Measurements from ENCODE around the gene PDLIM1.

GRCh38 chr10:95246582-95247051, 44.2 kb downstream of the PDLIM1 start:
- peak; percentile 76 to 88 (median 81) for TF ChIP-seq CTCF (IDR thresholded peaks at IDR 0.05)
- TF ChIP-seq POLR2A (IDR thresholded peaks at IDR 0.05) = no peak
